CD4-positive, alpha-beta T cell (primary cell): ENCODE results near the gene ZNF593. TPM values are rescaled to one million over a fixed set of nuclear protein-coding genes. Genes with fewer than 3 reads are reported as not detected.

ENCODE experiments used
- ATAC-seq: fragments of 200-7000 bp; cut with Tn5 transposase; one replicate; pipeline ENCODE4 v1.10.0; 2022; ENCODE audit warnings: mild to moderate bottlenecking; ENCODE audit not compliant: poor library complexity
- CTCF ChIA-PET: fragments of 350-600 bp; sonication (Branson Sonifier 250); formaldehyde crosslinking; loops from one replicate; lab custom pipeline; 2021; ENCODE audit warnings: antibody characterized with exemption, inconsistent platforms; lab: Charles Lee
- POLR2A ChIA-PET: fragments of 350-600 bp; sonication (Branson Sonifier 250); formaldehyde crosslinking; loops from one replicate; lab custom pipeline; 2021; ENCODE audit warnings: antibody characterized with exemption, inconsistent platforms; lab: Charles Lee
- DNase-seq, 14 experiments: peaks; one replicate each; pipeline ENCODE4 v3.0.0-alpha.2; 2013 to 2020; ENCODE audit warnings: mixed read lengths in 2 of 14
- H3K27ac ChIP-seq, 2 donors: one replicate each; pipeline versions ENCODE4 v1.5.1 to v1.7.0; 2013; ENCODE audit warnings: low read length in 2 of 2, low read depth in 1 of 2, mild to moderate bottlenecking in 1 of 2
- H3K27me3 ChIP-seq, 2 experiments: 1 replicate in 1 of 2; 2 replicates in 1 of 2; pipeline versions ENCODE4 v1.6.1 to v1.7.0; 2013; ENCODE audit warnings: low read length in 2 of 2, control low read depth in 1 of 2, mild to moderate bottlenecking in 1 of 2, moderate library complexity in 1 of 2; ENCODE audit not compliant: insufficient read depth in 2 of 2, control insufficient read depth in 1 of 2
- H3K36me3 ChIP-seq: one replicate; pipeline ENCODE4 v1.6.1; 2013; ENCODE audit warnings: low read length, control low read depth; ENCODE audit not compliant: insufficient read depth
- H3K4me1 ChIP-seq: one replicate; pipeline ENCODE4 v1.6.1; 2013; ENCODE audit warnings: low read length, control low read depth; ENCODE audit not compliant: insufficient read depth
- H3K4me3 ChIP-seq: one replicate; pipeline ENCODE4 v1.5.1; 2013; ENCODE audit warnings: mild to moderate bottlenecking, low read length, moderate library complexity
- H3K9me3 ChIP-seq, 2 experiments: 1 replicate in 1 of 2; 2 replicates in 1 of 2; pipeline versions ENCODE4 v1.6.1 to v1.7.0; 2013; ENCODE audit warnings: low read length in 2 of 2, mild to moderate bottlenecking in 2 of 2, control low read depth in 1 of 2, moderate library complexity in 1 of 2; ENCODE audit not compliant: control insufficient read depth in 1 of 2, insufficient read depth in 1 of 2
- H3K27ac Mint-ChIP-seq: one replicate; pipeline ENCODE4 v1.8.0; 2020; ENCODE audit warnings: mixed read lengths
- H3K27me3 Mint-ChIP-seq: one replicate; pipeline ENCODE4 v1.8.0; 2021; ENCODE audit warnings: mixed read lengths
- H3K36me3 Mint-ChIP-seq: one replicate; pipeline ENCODE4 v1.8.0; 2021; ENCODE audit warnings: low read depth, mixed read lengths
- H3K4me1 Mint-ChIP-seq: one replicate; pipeline ENCODE4 v1.8.0; 2021; ENCODE audit warnings: low read depth, mixed read lengths
- H3K4me3 Mint-ChIP-seq: one replicate; pipeline ENCODE4 v1.8.0; 2020; ENCODE audit warnings: mild to moderate bottlenecking, mixed read lengths
- H3K9me3 Mint-ChIP-seq: one replicate; pipeline ENCODE4 v1.8.0; 2020; ENCODE audit warnings: mixed read lengths
- CTCF ChIP-seq: fragments of 200-600 bp; IDR thresholded peaks from one replicate; pipeline ENCODE4 v1.8.0; 2022; ENCODE audit warnings: antibody characterized with exemption, mild to moderate bottlenecking
- intact Hi-C, 2 experiments: fragments of 100-400 bp; cut with DNase I in 1 of 2; cut with micrococcal nuclease in 1 of 2; formaldehyde crosslinking; loops; one replicate each; pipeline versions ENCODE4 v1.15.1 to v1.9.0; 2023 to 2025; cut with DNase I, micrococcal nuclease
- polyA plus RNA-seq, 2 donors: library from polyadenylated mRNA; unstranded; fragments of 120-200 nt; gene quantifications; one replicate each; pipeline ENCODE4 v1.2.1, GENCODE V29; 2013
- total RNA-seq, 174 experiments: library from RNA in 2 of 174; stranded (reverse) in 2 of 174; gene quantifications; one replicate each; pipeline ENCODE4 v1.2.3 and lab custom pipeline; 2021 to 2026

Gene ZNF593
- 1 to 10 TPM; 5.0 to 6.6 TPM for total RNA-seq
- polyA plus RNA-seq (2013, experiment 1 of 2) = 14.4 TPM
- 14.3 TPM for polyA plus RNA-seq (2013, experiment 2 of 2)
- total RNA-seq (lab: John Stamatoyannopoulos, UW) = 2.6 to 68.4 (median 6.9) reads per million in 172 experiments

- H3K4me1 ChIP-seq = peaks cover 26% of the 10 kb centered on the region
- Mint-ChIP-seq H3K4me1 (peaks cover 12% of the 10 kb centered on the region), H3K9me3 (no peaks in the 10 kb centered on the region), H3K4me3 (peak within 1 kb of the TSS; percentile 90), H3K27ac (peak within 1 kb of the TSS; percentile 61), H3K27me3 (no peaks in the 10 kb centered on the region), H3K36me3 (no peaks in the 10 kb centered on the region)
- peak; percentile 61 to 91 (median 77) for DNase-seq
- intact Hi-C loops = loop anchor here (1.0 to 10.0 kb wide), 6 partner anchors 63 to 225 kb away; partner anchors contain the start of gene CEP85 (in 1 of the 2)
- peak within 1 kb of the TSS; percentile 85 for H3K4me3 ChIP-seq
- peak; percentile 86 for ATAC-seq
- H3K27ac ChIP-seq = peak within 1 kb of the TSS; percentile 58 to 71
- CTCF ChIA-PET = interaction anchor here (0.6 to 2.9 kb wide), 30 partner anchors 11 to 1888 kb away, joined by 3 to 50 read pairs (median 3); partner anchors contain the start of genes CATSPER4, CD52 and CEP85
- peak; percentile 90 for TF ChIP-seq CTCF
- POLR2A ChIA-PET = interaction anchor here (0.6 to 1.8 kb wide), 10 partner anchors 13 to 262 kb away, joined by 3 to 36 read pairs (median 4); partner anchors contain the start of genes CEP85 and DHDDS
- H3K36me3 ChIP-seq = no peaks in the 10 kb centered on the region
- no peaks in the 10 kb centered on the region for H3K27me3 ChIP-seq
- H3K9me3 ChIP-seq = no peaks in the 10 kb centered on the region
Observed at GRCh38 chr1:26169669-26170471, at the start of gene ZNF593. ZNF593 (plus strand) TSS chr1:26169908; CDS start chr1:26169984, 76 bp downstream.

- no peaks in the 10 kb centered on the region for H3K27me3 ChIP-seq
- peak in 1 of 14 experiments; percentile 23 for DNase-seq
- no peak for TF ChIP-seq CTCF
- Mint-ChIP-seq H3K27ac (peak overlapping the region; percentile 55), H3K4me3 (no peak overlapping the region), H3K4me1 (peaks cover 46% of the 10 kb centered on the region), H3K9me3 (no peaks in the 10 kb centered on the region), H3K36me3 (peaks cover 74% of the 10 kb centered on the region), H3K27me3 (no peaks in the 10 kb centered on the region)
- no peak for ATAC-seq
- H3K27ac ChIP-seq = no peak overlapping the region
- H3K4me3 ChIP-seq = no peak overlapping the region
- intact Hi-C loops = no loop called here
- CTCF ChIA-PET = interaction anchor here (0.6 to 3.2 kb wide), 3 partner anchors 17 to 23 kb away, joined by 3 to 25 read pairs (median 5); no protein-coding TSS in a partner anchor
- peaks cover 6% of the 10 kb centered on the region for H3K4me1 ChIP-seq
- H3K9me3 ChIP-seq = no peaks in the 10 kb centered on the region
- peaks cover 29% of the 10 kb centered on the region for H3K36me3 ChIP-seq
- POLR2A ChIA-PET = interaction anchor here (0.7 to 4.0 kb wide), 3 partner anchors 9 to 23 kb away, joined by 3 to 24 read pairs (median 5); partner anchors contain the start of gene PDIK1L
Observed at GRCh38 chr1:26121854-26122773, 47.6 kb upstream of the ZNF593 start.
